ENCODE data around the gene HYAL3. TPM values are rescaled to one million over a fixed set of nuclear protein-coding genes. Genes with fewer than 3 reads are reported as not detected.

Gene HYAL3
- total and polyA plus RNA-seq, 10 of the 15 experiments (the other 5 are each of a cell fraction or from before 2014, with no cell fraction given), result 0.37 to 4.2 (median 2.8) TPM

DNA sequence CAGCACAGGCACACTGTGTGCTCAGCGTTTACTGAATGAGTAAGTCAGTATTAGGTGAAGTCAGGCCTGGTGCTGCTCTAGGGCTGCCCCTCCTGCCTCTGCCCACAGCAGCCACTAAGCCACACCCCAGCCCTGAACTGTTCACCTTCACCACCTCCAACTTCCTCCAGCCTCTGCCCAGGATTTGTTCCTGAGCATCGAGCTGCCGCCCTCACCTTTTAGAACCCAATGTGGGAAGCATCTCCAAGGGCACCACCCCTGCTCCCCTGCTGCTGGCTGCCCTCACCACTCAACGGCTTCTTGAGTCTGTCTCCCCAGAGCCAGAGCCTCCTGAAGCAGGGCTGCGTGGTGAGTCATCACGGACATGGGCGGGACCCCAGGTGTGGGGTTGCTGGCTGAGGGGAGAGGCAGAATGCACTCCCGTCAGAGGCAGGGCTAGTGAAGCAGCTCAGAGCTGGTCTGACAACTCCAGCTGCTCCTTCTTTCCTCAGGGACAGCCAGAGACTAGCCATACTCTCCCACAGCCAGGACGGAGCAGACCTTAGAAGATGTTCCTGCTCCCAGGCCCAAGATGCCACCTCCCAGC, 17.5 kb upstream of the HYAL3 start:
- in situ Hi-C loops (cut with MboI) (no loop called here), intact Hi-C loops (cut with micrococcal nuclease; ENCODE audit: unreplicated experiment) (no loop called here)
- peaks cover 18% of the 10 kb centered on the region for H3K4me1 ChIP-seq (ENCODE audit: control insufficient read depth, insufficient read depth, low read length)
- no peak for TF ChIP-seq NBN (IDR thresholded peaks at IDR 0.05)
- TF ChIP-seq DPF2 (IDR thresholded peaks at IDR 0.05), result 0 out of 2 replicates have a peak, but pooled peaks have one; percentile 23
- H3K79me2 ChIP-seq (ENCODE audit: control insufficient read depth, insufficient read depth, low read length), result peaks cover 5% of the 10 kb centered on the region
- no peaks in the 10 kb centered on the region for H4K20me1 ChIP-seq (ENCODE audit: control insufficient read depth, insufficient read depth)
- 25% methylated on average over 9 of the region's 9 CpGs for WGBS (ENCODE audit: insufficient coverage, insufficient replicate concordance, low lambda C conversion rate, missing lambda C conversion rate)
- H3K27me3 ChIP-seq (replicated peaks in 1 of 2; ENCODE audit: control insufficient read depth in 2 of 2, insufficient read depth in 2 of 2, low read length in 1 of 2), result no peaks in the 10 kb centered on the region
- FAIRE-seq, result peak; percentile 47
- H3K9me3 ChIP-seq (replicated peaks; ENCODE audit: control insufficient read depth, insufficient read depth, low read length), result no peaks in the 10 kb centered on the region
- no peak overlapping the region for H3K4me2 ChIP-seq (ENCODE audit: control insufficient read depth, insufficient read depth)
- no peak overlapping the region for H3K27ac ChIP-seq (ENCODE audit: control insufficient read depth, insufficient read depth)
- ChIA-PET RAD21 (ENCODE audit: unreplicated experiment) (interaction anchor here (0.9 kb wide), 1 partner anchor 17 kb away, joined by 3 read pairs; the partner anchor contains the start of genes HYAL3 and NAA80), SMC1A (ENCODE audit: uncharacterized antibody, unreplicated experiment) (interaction anchor here (0.7 to 1.3 kb wide), 3 partner anchors 17 to 44 kb away, joined by 3 to 4 read pairs (median 3); no protein-coding TSS in a partner anchor), POLR2A (interaction anchor here (0.6 to 1.6 kb wide), 5 partner anchors 10 to 322 kb away, joined by 3 to 7 read pairs (median 5); partner anchors contain the start of genes HYAL3 and NAA80), CTCF (no interaction called here)
- ATAC-seq, result peak; percentile 54
- H3K9ac ChIP-seq (ENCODE audit: control insufficient read depth, insufficient read depth, low read length), result no peak overlapping the region
- no TSS peak for BruUV-seq (replicated peaks)
- H3K4me3 ChIP-seq, result no peak overlapping the region
- peaks cover 0 to 2% of the 10 kb centered on the region in 2 experiments; a peak in 1 of 4 replicates for H3K36me3 ChIP-seq (ENCODE audit: control insufficient read depth in 2 of 2, insufficient read depth in 2 of 2, low read length in 1 of 2)
- DNase-seq (ENCODE audit: low read depth, low spot score), result no peak
- H2AFZ ChIP-seq (ENCODE audit: control insufficient read depth, low read depth, low read length), result no peak overlapping the region

DNA sequence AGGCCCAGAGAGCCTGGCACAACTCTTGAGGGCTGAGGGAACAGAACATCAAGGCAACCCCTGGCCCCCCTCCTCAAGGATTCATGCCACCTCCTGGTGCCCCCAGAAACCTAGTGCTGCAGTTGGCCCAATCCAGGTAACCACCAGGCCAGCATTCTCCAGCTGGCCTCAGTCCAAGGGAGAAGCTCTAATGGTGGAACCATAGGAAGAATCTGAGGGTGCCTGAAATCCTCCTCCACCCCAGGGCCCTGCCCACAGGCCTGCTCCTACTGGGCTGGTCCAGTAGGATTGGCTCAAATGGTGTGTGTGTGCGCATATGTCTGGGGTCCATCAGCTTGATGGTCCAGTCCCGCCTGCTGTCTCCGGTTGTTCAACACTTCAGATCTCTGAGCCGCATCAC, 15.6 kb upstream of the HYAL3 start:
- Histone ChIP-seq H3K4me1 (ENCODE audit: control insufficient read depth, insufficient read depth, low read length) (peaks cover 8% of the 10 kb centered on the region), H4K20me1 (ENCODE audit: control insufficient read depth, insufficient read depth) (no peaks in the 10 kb centered on the region), H2AFZ (ENCODE audit: control insufficient read depth, low read depth, low read length) (no peak overlapping the region), H3K36me3 (ENCODE audit: control insufficient read depth in 2 of 2, insufficient read depth in 2 of 2, low read length in 1 of 2) (peaks cover 0 to 2% of the 10 kb centered on the region in 2 experiments; a peak in 1 of 4 replicates), H3K4me2 (ENCODE audit: control insufficient read depth, insufficient read depth) (no peak overlapping the region), H3K9ac (ENCODE audit: control insufficient read depth, insufficient read depth, low read length) (no peak overlapping the region), H3K9me3 (replicated peaks; ENCODE audit: control insufficient read depth, insufficient read depth, low read length) (no peaks in the 10 kb centered on the region), H3K79me2 (ENCODE audit: control insufficient read depth, insufficient read depth, low read length) (no peaks in the 10 kb centered on the region), H3K27ac (ENCODE audit: control insufficient read depth, insufficient read depth) (no peak overlapping the region), H3K4me3 (no peak overlapping the region), H3K27me3 (replicated peaks in 1 of 2; ENCODE audit: control insufficient read depth in 2 of 2, insufficient read depth in 2 of 2, low read length in 1 of 2) (no peaks in the 10 kb centered on the region)
- BruUV-seq (replicated peaks), result no TSS peak
- TF ChIP-seq EGR1 (IDR thresholded peaks at IDR 0.05; ENCODE audit: borderline replicate concordance in 1 of 2, low read depth in 2 of 2, low read length in 2 of 2) (no peak), EZH2 (IDR thresholded peaks at IDR 0.05; ENCODE audit: borderline replicate concordance, control insufficient read depth, low read depth, low read length) (no peak), NFYA (IDR thresholded peaks at IDR 0.05; ENCODE audit: borderline replicate concordance, low read depth, low read length) (no peak), CBX5 (IDR thresholded peaks at IDR 0.05; ENCODE audit: low read depth) (no peak), PAX5 (IDR thresholded peaks at IDR 0.05; ENCODE audit: borderline replicate concordance, low read depth, low read length) (no peak), MTA2 (IDR thresholded peaks at IDR 0.05; ENCODE audit: low read depth) (no peak), MEF2B (IDR thresholded peaks at IDR 0.05; ENCODE audit: partially characterized antibody, poor library complexity, severe bottlenecking) (no peak), TBL1XR1 (IDR thresholded peaks at IDR 0.05; ENCODE audit: low read depth, low read length) (no peak), ZSCAN29 (IDR thresholded peaks at IDR 0.05) (no peak), NFYB (IDR thresholded peaks at IDR 0.05; ENCODE audit: insufficient read depth, low read depth, low read length) (no peak), ZNF24 (IDR thresholded peaks at IDR 0.05) (no peak), SPI1 (IDR thresholded peaks at IDR 0.05; ENCODE audit: borderline replicate concordance, insufficient read depth, low read depth, low read length) (no peak)
- TF ChIP-seq, protein P1, sequence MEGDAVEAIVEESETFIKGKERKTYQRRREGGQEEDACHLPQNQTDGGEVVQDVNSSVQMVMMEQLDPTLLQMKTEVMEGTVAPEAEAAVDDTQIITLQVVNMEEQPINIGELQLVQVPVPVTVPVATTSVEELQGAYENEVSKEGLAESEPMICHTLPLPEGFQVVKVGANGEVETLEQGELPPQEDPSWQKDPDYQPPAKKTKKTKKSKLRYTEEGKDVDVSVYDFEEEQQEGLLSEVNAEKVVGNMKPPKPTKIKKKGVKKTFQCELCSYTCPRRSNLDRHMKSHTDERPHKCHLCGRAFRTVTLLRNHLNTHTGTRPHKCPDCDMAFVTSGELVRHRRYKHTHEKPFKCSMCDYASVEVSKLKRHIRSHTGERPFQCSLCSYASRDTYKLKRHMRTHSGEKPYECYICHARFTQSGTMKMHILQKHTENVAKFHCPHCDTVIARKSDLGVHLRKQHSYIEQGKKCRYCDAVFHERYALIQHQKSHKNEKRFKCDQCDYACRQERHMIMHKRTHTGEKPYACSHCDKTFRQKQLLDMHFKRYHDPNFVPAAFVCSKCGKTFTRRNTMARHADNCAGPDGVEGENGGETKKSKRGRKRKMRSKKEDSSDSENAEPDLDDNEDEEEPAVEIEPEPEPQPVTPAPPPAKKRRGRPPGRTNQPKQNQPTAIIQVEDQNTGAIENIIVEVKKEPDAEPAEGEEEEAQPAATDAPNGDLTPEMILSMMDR (IDR thresholded peaks at IDR 0.05 in 2 of 3, conservative IDR thresholded peaks at IDR 0.05 in 1 of 3; ENCODE audit: control insufficient read depth in 2 of 3, extremely low read depth in 1 of 3, insufficient read depth in 1 of 3, low read depth in 3 of 3, low read length in 3 of 3), result no peak
- intact Hi-C loops (cut with micrococcal nuclease; ENCODE audit: unreplicated experiment) (no loop called here), in situ Hi-C loops (cut with MboI) (no loop called here)
- FAIRE-seq, result no peak
- POLR2A ChIA-PET, result interaction anchor here (0.7 kb wide), 1 partner anchor 8 kb away, joined by 5 read pairs; no protein-coding TSS in a partner anchor
- SMC1A ChIA-PET (ENCODE audit: uncharacterized antibody, unreplicated experiment), result no interaction called here
- DNase-seq (ENCODE audit: low read depth, low spot score), result no peak
- CTCF ChIA-PET, result interaction anchor here (0.6 to 1.7 kb wide), 2 partner anchors 9 kb away, joined by 3 to 8 read pairs; no protein-coding TSS in a partner anchor
- ATAC-seq, result no peak
- RAD21 ChIA-PET (ENCODE audit: unreplicated experiment), result no interaction called here
- 98% methylated on average over 4 of the region's 4 CpGs for WGBS (ENCODE audit: insufficient coverage, insufficient replicate concordance, low lambda C conversion rate, missing lambda C conversion rate)

Measured in GM12878 (cell line).